Measurements from ENCODE around the gene PROSER2. TPM values are rescaled to one million over a fixed set of nuclear protein-coding genes. Genes with fewer than 3 reads are reported as not detected.

PROSER2 gene
- total and polyA plus RNA-seq, 2 donors (not counting 1 experiment from before 2014, with no cell fraction given) = 0.07 TPM; not detected in 1

DNA sequence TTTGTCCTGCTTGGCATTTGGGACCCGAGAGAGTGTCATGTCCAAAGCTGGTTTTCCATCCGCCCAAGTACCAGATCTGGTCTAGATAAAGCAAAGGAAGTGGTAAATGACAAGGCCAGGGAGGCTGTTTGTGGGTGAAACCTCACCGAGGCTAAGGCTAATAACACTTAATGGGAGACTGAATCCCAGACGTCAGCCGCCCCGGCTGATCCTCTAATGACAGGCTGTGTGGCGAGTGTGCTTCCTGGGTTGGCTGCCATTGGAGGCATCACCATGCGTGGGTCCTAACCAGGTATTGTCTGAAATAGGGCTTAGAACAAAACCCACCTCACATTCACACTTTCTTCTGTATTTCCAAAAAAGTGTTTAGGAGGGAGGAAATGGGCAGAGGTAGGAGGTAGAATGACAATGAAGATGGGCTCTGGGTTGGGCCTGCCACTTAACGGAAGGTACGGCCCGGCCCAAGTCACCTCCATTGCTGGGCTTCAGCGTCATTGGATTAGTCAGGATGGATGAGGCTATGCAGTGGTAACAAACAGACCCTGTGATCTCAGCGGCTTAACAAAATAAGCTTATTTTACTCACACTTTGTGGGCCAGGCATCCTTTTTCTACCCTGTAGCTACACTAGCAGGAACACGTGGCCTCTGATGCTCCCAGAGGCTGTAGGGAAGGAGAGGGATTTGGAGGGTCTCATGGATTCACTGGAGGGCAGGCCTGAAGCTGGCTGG lies 59.7 kb downstream of the PROSER2 start:
- Mint-ChIP-seq H3K9me3 (ENCODE audit: insufficient read depth) (no peaks in the 10 kb centered on the region), H3K4me1 (no peaks in the 10 kb centered on the region), H3K27me3 (no peaks in the 10 kb centered on the region), H3K27ac (no peak overlapping the region), H3K4me3 (no peak overlapping the region)
- H3K9me3 ChIP-seq (ENCODE audit: control extremely low read depth in 1 of 3, control insufficient read depth in 2 of 3, insufficient read depth in 1 of 3, low read length in 2 of 3) = no peaks in the 10 kb centered on the region
- no peak overlapping the region for H3K27ac ChIP-seq (ENCODE audit: low read length in 2 of 2)
- H3K36me3 ChIP-seq (replicated peaks in 1 of 2; ENCODE audit: control extremely low read depth in 1 of 2, control insufficient read depth in 1 of 2, extremely low read depth in 1 of 2, insufficient read depth in 2 of 2, low read length in 1 of 2) = no peaks in the 10 kb centered on the region
- WGBS (ENCODE audit: insufficient coverage) = 75% methylated on average over 11 of the region's 14 CpGs
- ATAC-seq (ENCODE audit: low read depth) (no peak), DNase-seq (no peak)
- peaks cover 0 to 3% (median 0%) of the 10 kb centered on the region in 4 experiments for H3K27me3 ChIP-seq (replicated peaks in 1 of 4; ENCODE audit: control extremely low read depth in 1 of 4, control insufficient read depth in 3 of 4, insufficient read depth in 4 of 4, low read length in 3 of 4)
- no peaks in the 10 kb centered on the region for H3K79me2 ChIP-seq (ENCODE audit: control insufficient read depth, insufficient read depth, low read length)
- no peak overlapping the region for H3K9ac ChIP-seq (ENCODE audit: low read length)
- H3K4me3 ChIP-seq (ENCODE audit: control extremely low read depth in 1 of 5, extremely low read depth in 1 of 5, insufficient read depth in 1 of 5, low read depth in 2 of 5, low read length in 4 of 5) = no peak overlapping the region
- no peaks in the 10 kb centered on the region for H4K20me1 ChIP-seq (ENCODE audit: control insufficient read depth, insufficient read depth, low read length, poor library complexity, severe bottlenecking)
- ChIA-PET POLR2A (no interaction called here), CTCF (no interaction called here)
- H3K4me2 ChIP-seq (replicated peaks; ENCODE audit: low read depth, low read length, poor library complexity, severe bottlenecking) = no peak overlapping the region
- peaks cover 0 to 6% of the 10 kb centered on the region in 2 donors for H3K4me1 ChIP-seq (ENCODE audit: control insufficient read depth in 2 of 2, insufficient read depth in 2 of 2, low read length in 2 of 2)
- intact Hi-C loops (cut with micrococcal nuclease) = no loop called here
- no peak overlapping the region for H2AFZ ChIP-seq (ENCODE audit: insufficient read depth, low read depth, low read length, poor library complexity, severe bottlenecking)
- TF ChIP-seq, protein P1, sequence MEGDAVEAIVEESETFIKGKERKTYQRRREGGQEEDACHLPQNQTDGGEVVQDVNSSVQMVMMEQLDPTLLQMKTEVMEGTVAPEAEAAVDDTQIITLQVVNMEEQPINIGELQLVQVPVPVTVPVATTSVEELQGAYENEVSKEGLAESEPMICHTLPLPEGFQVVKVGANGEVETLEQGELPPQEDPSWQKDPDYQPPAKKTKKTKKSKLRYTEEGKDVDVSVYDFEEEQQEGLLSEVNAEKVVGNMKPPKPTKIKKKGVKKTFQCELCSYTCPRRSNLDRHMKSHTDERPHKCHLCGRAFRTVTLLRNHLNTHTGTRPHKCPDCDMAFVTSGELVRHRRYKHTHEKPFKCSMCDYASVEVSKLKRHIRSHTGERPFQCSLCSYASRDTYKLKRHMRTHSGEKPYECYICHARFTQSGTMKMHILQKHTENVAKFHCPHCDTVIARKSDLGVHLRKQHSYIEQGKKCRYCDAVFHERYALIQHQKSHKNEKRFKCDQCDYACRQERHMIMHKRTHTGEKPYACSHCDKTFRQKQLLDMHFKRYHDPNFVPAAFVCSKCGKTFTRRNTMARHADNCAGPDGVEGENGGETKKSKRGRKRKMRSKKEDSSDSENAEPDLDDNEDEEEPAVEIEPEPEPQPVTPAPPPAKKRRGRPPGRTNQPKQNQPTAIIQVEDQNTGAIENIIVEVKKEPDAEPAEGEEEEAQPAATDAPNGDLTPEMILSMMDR (IDR thresholded peaks at IDR 0.05) = no peak
- TF ChIP-seq EZH2 (IDR thresholded peaks at IDR 0.05; ENCODE audit: borderline replicate concordance, insufficient read depth, low read depth, low read length, poor library complexity, severe bottlenecking) = no peak

DNA sequence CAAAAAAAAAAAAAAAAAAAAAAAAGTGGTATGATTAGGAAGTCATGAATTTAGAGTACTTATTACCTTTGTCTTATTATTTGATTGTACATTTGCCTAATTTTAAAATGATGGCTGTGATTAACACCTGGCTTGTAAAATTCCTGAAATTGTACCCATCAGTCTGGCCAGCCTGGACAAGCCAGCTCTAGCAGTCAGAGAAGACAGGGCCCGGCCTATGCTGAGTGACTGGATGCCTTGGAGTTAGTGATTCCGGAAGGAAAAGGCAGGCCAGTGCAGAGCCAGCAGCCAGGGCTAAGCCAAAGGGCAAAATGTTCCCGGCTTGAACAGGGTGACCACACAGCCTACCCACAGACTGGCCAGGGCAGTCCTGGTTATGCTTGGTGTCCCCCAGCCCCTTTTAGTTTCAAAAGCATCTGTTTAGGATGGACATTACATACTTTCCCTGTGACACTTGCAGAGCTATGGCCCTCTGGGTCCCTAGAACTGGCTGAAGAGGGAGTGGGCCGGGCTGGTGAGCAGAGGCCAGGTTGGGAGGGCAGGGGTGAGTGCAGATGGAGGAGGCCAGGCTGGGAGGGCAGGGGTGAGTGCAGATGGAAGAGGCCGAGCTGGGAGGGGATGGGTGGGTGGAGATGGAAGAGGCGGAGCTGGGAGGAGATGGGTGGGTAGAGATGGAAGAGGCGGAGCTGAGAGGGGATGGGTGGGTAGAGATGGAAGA lies 61.7 kb downstream of the PROSER2 start:
- Histone ChIP-seq H4K20me1 (ENCODE audit: control insufficient read depth, insufficient read depth, low read length, poor library complexity, severe bottlenecking) (no peaks in the 10 kb centered on the region), H3K9ac (ENCODE audit: low read length) (no peak overlapping the region), H3K79me2 (ENCODE audit: control insufficient read depth, insufficient read depth, low read length) (no peaks in the 10 kb centered on the region), H3K36me3 (replicated peaks in 1 of 2; ENCODE audit: control extremely low read depth in 1 of 2, control insufficient read depth in 1 of 2, extremely low read depth in 1 of 2, insufficient read depth in 2 of 2, low read length in 1 of 2) (no peaks in the 10 kb centered on the region), H3K27me3 (replicated peaks in 1 of 4; ENCODE audit: control extremely low read depth in 1 of 4, control insufficient read depth in 3 of 4, insufficient read depth in 4 of 4, low read length in 3 of 4) (no peaks in the 10 kb centered on the region), H3K4me1 (ENCODE audit: control insufficient read depth in 2 of 2, insufficient read depth in 2 of 2, low read length in 2 of 2) (peaks cover 0 to 6% of the 10 kb centered on the region in 2 donors), H3K27ac (ENCODE audit: low read length in 2 of 2) (no peak overlapping the region), H3K4me2 (replicated peaks; ENCODE audit: low read depth, low read length, poor library complexity, severe bottlenecking) (no peak overlapping the region), H3K4me3 (ENCODE audit: control extremely low read depth in 1 of 5, extremely low read depth in 1 of 5, insufficient read depth in 1 of 5, low read depth in 2 of 5, low read length in 4 of 5) (no peak overlapping the region), H2AFZ (ENCODE audit: insufficient read depth, low read depth, low read length, poor library complexity, severe bottlenecking) (no peak overlapping the region), H3K9me3 (ENCODE audit: control extremely low read depth in 1 of 3, control insufficient read depth in 2 of 3, insufficient read depth in 1 of 3, low read length in 2 of 3) (no peaks in the 10 kb centered on the region)
- Mint-ChIP-seq H3K9me3 (ENCODE audit: insufficient read depth) (no peaks in the 10 kb centered on the region), H3K27me3 (no peaks in the 10 kb centered on the region), H3K27ac (no peak overlapping the region), H3K4me1 (no peaks in the 10 kb centered on the region), H3K4me3 (no peak overlapping the region)
- intact Hi-C loops (cut with micrococcal nuclease) = no loop called here
- no peak for ATAC-seq (ENCODE audit: low read depth)
- DNase-seq = no peak
- TF ChIP-seq, protein P1 (IDR thresholded peaks at IDR 0.05) = no peak
- no peak for TF ChIP-seq EZH2 (IDR thresholded peaks at IDR 0.05; ENCODE audit: borderline replicate concordance, insufficient read depth, low read depth, low read length, poor library complexity, severe bottlenecking)
- 94% methylated on average over 6 of the region's 7 CpGs for WGBS (ENCODE audit: insufficient coverage)
- ChIA-PET CTCF (no interaction called here), POLR2A (interaction anchor here (0.6 kb wide), 1 partner anchor 889 kb away, joined by 6 read pairs; no protein-coding TSS in a partner anchor)
